Spleen (tissue), 7 donors: ENCODE results near the gene PHACTR1.

Source experiments
- POLR2A ChIP-seq, 3 donors: fragments of 450-650 bp; IDR thresholded peaks; one replicate each; pipeline ENCODE4 v1.5.1; 2017; ENCODE audit warnings: antibody characterized with exemption in 3 of 3, mild to moderate bottlenecking in 1 of 3
- POLR2AphosphoS5 ChIP-seq, 3 donors: sonication (generic); formaldehyde crosslinking; IDR thresholded peaks; one replicate each; pipeline ENCODE4 v1.5.1; 2017; ENCODE audit warnings: antibody characterized with exemption in 3 of 3
- TF ChIP-seq, protein P1 (sequence below), 11 experiments: fragments of 200-600 bp in 7 of 11; fragments of 450-650 bp in 4 of 11; sonication (generic) in 4 of 11; IDR thresholded peaks in 8 of 11; conservative IDR thresholded peaks in 3 of 11; 1 replicate in 7 of 11; 2 replicates in 4 of 11; pipeline versions ENCODE4 v1.4.0 to v1.8.0; 2016 to 2021; ENCODE audit warnings: antibody characterized with exemption in 11 of 11, inconsistent platforms in 4 of 11, mild to moderate bottlenecking in 1 of 11
- donor health status: DM: no; HTN: no; CAD: no; lungs with moderate emphysema.
- donor health status: DM: no; HTN: no; CAD: no.
- donor health status: DM: no; HTN: no; CAD: no.

DNA sequence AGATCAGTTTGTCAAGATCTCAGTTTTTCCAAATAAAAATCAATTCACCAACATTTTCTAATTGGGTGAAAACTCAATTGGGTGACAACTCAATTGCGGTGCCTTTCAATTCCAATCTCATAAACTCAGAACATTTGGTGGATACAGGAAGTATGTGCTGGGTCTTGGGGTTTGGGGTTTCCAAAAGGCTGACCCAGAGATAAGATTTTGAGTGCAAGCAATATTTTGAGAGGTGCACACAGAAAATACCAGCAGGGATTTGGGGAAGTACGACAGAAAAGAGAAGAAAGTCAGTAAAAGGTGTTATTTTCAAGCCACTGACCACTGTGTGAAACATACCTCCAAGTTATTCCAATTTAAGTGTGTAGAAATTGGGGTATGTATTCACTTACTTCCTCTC, 258.0 kb downstream of the PHACTR1 start:
- TF ChIP-seq, protein P1, sequence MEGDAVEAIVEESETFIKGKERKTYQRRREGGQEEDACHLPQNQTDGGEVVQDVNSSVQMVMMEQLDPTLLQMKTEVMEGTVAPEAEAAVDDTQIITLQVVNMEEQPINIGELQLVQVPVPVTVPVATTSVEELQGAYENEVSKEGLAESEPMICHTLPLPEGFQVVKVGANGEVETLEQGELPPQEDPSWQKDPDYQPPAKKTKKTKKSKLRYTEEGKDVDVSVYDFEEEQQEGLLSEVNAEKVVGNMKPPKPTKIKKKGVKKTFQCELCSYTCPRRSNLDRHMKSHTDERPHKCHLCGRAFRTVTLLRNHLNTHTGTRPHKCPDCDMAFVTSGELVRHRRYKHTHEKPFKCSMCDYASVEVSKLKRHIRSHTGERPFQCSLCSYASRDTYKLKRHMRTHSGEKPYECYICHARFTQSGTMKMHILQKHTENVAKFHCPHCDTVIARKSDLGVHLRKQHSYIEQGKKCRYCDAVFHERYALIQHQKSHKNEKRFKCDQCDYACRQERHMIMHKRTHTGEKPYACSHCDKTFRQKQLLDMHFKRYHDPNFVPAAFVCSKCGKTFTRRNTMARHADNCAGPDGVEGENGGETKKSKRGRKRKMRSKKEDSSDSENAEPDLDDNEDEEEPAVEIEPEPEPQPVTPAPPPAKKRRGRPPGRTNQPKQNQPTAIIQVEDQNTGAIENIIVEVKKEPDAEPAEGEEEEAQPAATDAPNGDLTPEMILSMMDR (IDR thresholded peaks at IDR 0.05 in 8 of 11, conservative IDR thresholded peaks at IDR 0.05 in 3 of 11) = no peak
- no peak for TF ChIP-seq POLR2AphosphoS5 (IDR thresholded peaks at IDR 0.05)
- TF ChIP-seq POLR2A (IDR thresholded peaks at IDR 0.05) = no peak
